Activated gamma-delta T cell treated with anti-CD3 and anti-CD28 coated beads, Interleukin-2, amount 50 U/mL, for 16 hours (primary cell): ENCODE results near the gene TLR9.
"Not testable (repeated sequence)": the region's sequence is repeated elsewhere in the genome, so short reads cannot be mapped to it uniquely, and the experiment has no call there.

ENCODE experiments used
- DNase-seq: peaks from one replicate; pipeline ENCODE4 v3.0.0-alpha.2; 2020; ENCODE audit warnings: low read depth

Gene TLR9

GRCh38 chr3:52194485-52195290 is 30.8 kb downstream of the TLR9 start:
- DNase-seq = no peak

- no peak for DNase-seq
Observed at GRCh38 chr3:52193065-52193464, 32.4 kb downstream of the TLR9 start.

GRCh38 chr3:52191663-52192062 is 33.8 kb downstream of the TLR9 start:
- DNase-seq = no peak

- no peak for DNase-seq
Observed at GRCh38 chr3:52190294-52191074, 35.0 kb downstream of the TLR9 start.

- DNase-seq = no peak
Observed at GRCh38 chr3:52188556-52188955, 36.9 kb downstream of the TLR9 start.

GRCh38 chr3:52186729-52187128 is 38.7 kb downstream of the TLR9 start:
- no peak for DNase-seq

GRCh38 chr3:52185837-52186236 is 39.6 kb downstream of the TLR9 start:
- DNase-seq = no peak

- DNase-seq = no peak
Observed at GRCh38 chr3:52185311-52185710, 40.1 kb downstream of the TLR9 start.

- no peak for DNase-seq
Observed at GRCh38 chr3:52184690-52185089, 40.8 kb downstream of the TLR9 start.

GRCh38 chr3:52183786-52184445 is 41.5 kb downstream of the TLR9 start:
- DNase-seq = no peak

- no peak for DNase-seq
Observed at GRCh38 chr3:52182691-52183090, 42.8 kb downstream of the TLR9 start.

GRCh38 chr3:52182196-52182595 is 43.2 kb downstream of the TLR9 start:
- no peak for DNase-seq

GRCh38 chr3:52181543-52181942 is 43.9 kb downstream of the TLR9 start:
- no peak for DNase-seq

- no peak for DNase-seq
Observed at GRCh38 chr3:52178537-52178936, 46.9 kb downstream of the TLR9 start.

GRCh38 chr3:52178126-52178525 is 47.3 kb downstream of the TLR9 start:
- not testable (repeated sequence) for DNase-seq

GRCh38 chr3:52177701-52178042 is 47.8 kb downstream of the TLR9 start:
- DNase-seq = no peak

- no peak for DNase-seq
Observed at GRCh38 chr3:52176951-52177700, 48.3 kb downstream of the TLR9 start.

GRCh38 chr3:52176180-52176752 is 49.2 kb downstream of the TLR9 start:
- no peak for DNase-seq

GRCh38 chr3:52175416-52176179 is 49.8 kb downstream of the TLR9 start:
- DNase-seq = no peak

GRCh38 chr3:52174896-52175295 is 50.5 kb downstream of the TLR9 start:
- DNase-seq = no peak

- DNase-seq = no peak
Observed at GRCh38 chr3:52173101-52173500, 52.3 kb downstream of the TLR9 start.
